ENCODE data around the gene PEX1.

Gene PEX1

GRCh38 chr7:92528188-92528957, at the start of gene PEX1, which contains the start of gene RBM48:
Gene PEX1 (minus strand): TSS chr7:92528520. CDS start chr7:92528435, 85 bp downstream.
Gene RBM48 (plus strand): TSS chr7:92528795. CDS start chr7:92528814, 19 bp downstream.
- H3K4me3 ChIP-seq (ENCODE audit: control insufficient read depth, low read depth, low read length) = peak within 1 kb of the TSS; percentile 100
- peak; percentile 99 for DNase-seq (ENCODE audit: low read depth)
- TF ChIP-seq CTCF (conservative IDR thresholded peaks at IDR 0.05; ENCODE audit: control insufficient read depth, insufficient read depth, low read depth, low read length) = no peak

- TF ChIP-seq CTCF (conservative IDR thresholded peaks at IDR 0.05; ENCODE audit: control insufficient read depth, insufficient read depth, low read depth, low read length) = no peak
- no peak overlapping the region for H3K4me3 ChIP-seq (ENCODE audit: control insufficient read depth, low read depth, low read length)
- no peak for DNase-seq (ENCODE audit: low read depth)
These were observed 48.0 kb upstream of the PEX1 start for GRCh38 chr7:92576296-92576695.

DNA sequence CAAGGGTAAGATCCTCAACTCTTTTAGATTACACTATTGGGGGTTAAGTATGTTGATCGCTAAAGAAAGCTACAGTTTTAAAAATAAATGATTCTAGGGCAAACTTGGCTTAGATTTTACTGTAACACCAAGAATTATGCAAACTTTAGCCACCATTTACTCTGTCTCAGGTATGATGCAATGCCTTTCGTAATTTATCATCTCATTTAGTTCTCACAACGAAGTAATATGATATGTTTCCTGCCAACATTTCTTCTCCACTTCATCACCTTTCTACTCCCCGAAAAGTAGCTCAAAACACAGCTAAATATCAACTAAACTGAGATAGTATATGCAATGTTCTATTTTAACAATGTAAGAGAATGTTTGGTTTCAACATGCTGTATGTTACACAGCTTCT, 40.8 kb upstream of the PEX1 start:
- no peak overlapping the region for H3K4me3 ChIP-seq (ENCODE audit: control insufficient read depth, low read depth, low read length)
- TF ChIP-seq CTCF (conservative IDR thresholded peaks at IDR 0.05; ENCODE audit: control insufficient read depth, insufficient read depth, low read depth, low read length) = no peak
- peak; percentile 22 for DNase-seq (ENCODE audit: low read depth)

- TF ChIP-seq CTCF (conservative IDR thresholded peaks at IDR 0.05; ENCODE audit: control insufficient read depth, insufficient read depth, low read depth, low read length) = no peak
- DNase-seq (ENCODE audit: low read depth) = peak; percentile 70
- H3K4me3 ChIP-seq (ENCODE audit: control insufficient read depth, low read depth, low read length) = no peak overlapping the region
These were observed 39.1 kb upstream of the PEX1 start for GRCh38 chr7:92567460-92567859.

- TF ChIP-seq CTCF (conservative IDR thresholded peaks at IDR 0.05; ENCODE audit: control insufficient read depth, insufficient read depth, low read depth, low read length) = no peak
- H3K4me3 ChIP-seq (ENCODE audit: control insufficient read depth, low read depth, low read length) = no peak overlapping the region
- no peak for DNase-seq (ENCODE audit: low read depth)
These were observed 35.0 kb upstream of the PEX1 start for GRCh38 chr7:92563345-92563744.

DNA sequence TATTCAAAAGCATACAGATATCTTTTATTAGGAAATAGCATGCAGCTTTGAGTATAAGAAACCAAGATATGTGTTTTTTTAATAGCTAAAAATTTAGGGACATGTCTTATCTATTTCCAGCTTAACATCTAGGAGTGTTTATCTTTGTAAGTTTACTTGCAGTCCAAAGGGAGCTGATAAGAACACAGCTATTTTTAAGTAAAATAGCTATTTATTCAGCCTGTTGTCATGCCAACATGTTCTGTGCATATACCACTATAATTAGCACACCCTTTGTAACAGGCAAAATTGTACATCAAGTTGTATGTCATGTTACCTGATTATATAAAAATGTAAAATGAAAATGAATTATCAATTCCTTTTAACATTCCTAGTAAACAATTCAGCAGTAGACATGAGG, 32.3 kb upstream of the PEX1 start:
- TF ChIP-seq CTCF (conservative IDR thresholded peaks at IDR 0.05; ENCODE audit: control insufficient read depth, insufficient read depth, low read depth, low read length) = no peak
- no peak for DNase-seq (ENCODE audit: low read depth)
- no peak overlapping the region for H3K4me3 ChIP-seq (ENCODE audit: control insufficient read depth, low read depth, low read length)
